ENCODE measurements around the gene GALNT2. TPM values are rescaled to one million over a fixed set of nuclear protein-coding genes. Genes with fewer than 3 reads are reported as not detected.

The GALNT2 gene
- total and polyA plus RNA-seq, 9 of the 15 experiments (the other 6 are each of a cell fraction or from before 2014, with no cell fraction given), result 1.6 to 106 (median 51.9) TPM

DNA sequence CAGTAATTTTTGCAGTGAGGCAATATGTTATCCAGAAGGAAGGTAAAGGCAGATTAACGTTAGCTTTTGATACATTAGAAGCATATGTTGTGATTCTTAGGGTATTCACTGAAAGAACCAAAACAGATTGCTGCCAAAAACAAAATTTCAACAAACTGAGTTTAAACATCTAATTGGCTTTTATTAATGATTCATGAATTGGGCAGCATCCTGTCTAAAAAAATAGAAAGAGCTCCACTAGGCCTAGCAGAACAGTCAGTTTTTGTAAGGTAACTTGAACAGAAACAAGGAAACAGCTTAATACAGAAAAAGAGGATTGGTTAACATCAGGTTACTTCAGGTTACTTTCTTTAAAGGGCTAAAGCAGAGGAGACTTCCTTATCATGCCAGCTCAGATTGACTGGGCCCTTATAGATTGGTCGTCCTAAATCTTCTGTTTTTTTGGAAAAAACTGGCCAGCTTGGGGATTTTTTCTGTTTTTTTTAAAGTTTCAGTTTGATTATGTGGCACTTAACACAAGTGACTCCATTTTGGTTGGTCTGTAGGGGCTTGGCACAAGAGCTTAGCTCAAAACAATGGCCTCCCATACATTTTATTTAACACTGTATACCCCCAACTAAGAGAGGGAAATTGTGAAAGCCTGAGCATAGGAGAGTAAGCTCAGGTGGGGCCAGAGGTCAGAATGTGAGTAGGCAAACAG, 36.8 kb upstream of the GALNT2 start (continued):
- TF ChIP-seq NONO (IDR thresholded peaks at IDR 0.05; ENCODE audit: low read depth in 2 of 2, low read length in 1 of 2), result no peak
- TF ChIP-seq, protein P1, sequence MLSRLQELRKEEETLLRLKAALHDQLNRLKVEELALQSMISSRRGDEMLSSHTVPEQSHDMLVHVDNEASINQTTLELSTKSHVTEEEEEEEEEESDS (CRISPR knock-in tag; IDR thresholded peaks at IDR 0.05), result no peak
- TF ChIP-seq ZNF134 (CRISPR knock-in tag; conservative IDR thresholded peaks at IDR 0.05), result 0 out of 2 replicates have a peak, but pooled peaks have one; percentile 16
- TF ChIP-seq JUN (IDR thresholded peaks at IDR 0.05; ENCODE audit: borderline replicate concordance, low read depth, low read length), result no peak
- TF ChIP-seq JUN (CRISPR knock-in tag; IDR thresholded peaks at IDR 0.05; ENCODE audit: borderline replicate concordance), result no peak
- no peak for TF ChIP-seq PRMT5 (CRISPR knock-in tag; IDR thresholded peaks at IDR 0.05)
- no peak for TF ChIP-seq RBM25 (IDR thresholded peaks at IDR 0.05; ENCODE audit: low read depth, low read length, severe bottlenecking)
- no peak for TF ChIP-seq HDAC1 (IDR thresholded peaks at IDR 0.05)
- no peak for TF ChIP-seq YY1 (IDR thresholded peaks at IDR 0.05; ENCODE audit: borderline replicate concordance in 1 of 3, control insufficient read depth in 1 of 3, extremely low read depth in 1 of 3, insufficient read depth in 3 of 3, insufficient read length in 1 of 3, insufficient replicate concordance in 2 of 3, low read depth in 1 of 3, low read length in 2 of 3)
- TF ChIP-seq, protein P2, sequence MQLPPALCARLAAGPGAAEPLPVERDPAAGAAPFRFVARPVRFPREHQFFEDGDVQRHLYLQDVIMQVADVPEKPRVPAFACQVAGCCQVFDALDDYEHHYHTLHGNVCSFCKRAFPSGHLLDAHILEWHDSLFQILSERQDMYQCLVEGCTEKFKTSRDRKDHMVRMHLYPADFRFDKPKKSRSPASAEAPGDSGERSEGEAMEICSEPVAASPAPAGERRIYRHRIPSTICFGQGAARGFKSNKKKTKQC (CRISPR knock-in tag; IDR thresholded peaks at IDR 0.05), result no peak
- no peak for TF ChIP-seq ZNF384 (IDR thresholded peaks at IDR 0.05; ENCODE audit: low read depth, low read length)
- TF ChIP-seq ZNF3 (CRISPR knock-in tag; IDR thresholded peaks at IDR 0.05), result no peak
- no peak for TF ChIP-seq ZHX1 (conservative IDR thresholded peaks at IDR 0.05; ENCODE audit: low read length)
- TF ChIP-seq GATAD2B (IDR thresholded peaks at IDR 0.05; ENCODE audit: borderline replicate concordance), result no peak
- TF ChIP-seq, protein P3, sequence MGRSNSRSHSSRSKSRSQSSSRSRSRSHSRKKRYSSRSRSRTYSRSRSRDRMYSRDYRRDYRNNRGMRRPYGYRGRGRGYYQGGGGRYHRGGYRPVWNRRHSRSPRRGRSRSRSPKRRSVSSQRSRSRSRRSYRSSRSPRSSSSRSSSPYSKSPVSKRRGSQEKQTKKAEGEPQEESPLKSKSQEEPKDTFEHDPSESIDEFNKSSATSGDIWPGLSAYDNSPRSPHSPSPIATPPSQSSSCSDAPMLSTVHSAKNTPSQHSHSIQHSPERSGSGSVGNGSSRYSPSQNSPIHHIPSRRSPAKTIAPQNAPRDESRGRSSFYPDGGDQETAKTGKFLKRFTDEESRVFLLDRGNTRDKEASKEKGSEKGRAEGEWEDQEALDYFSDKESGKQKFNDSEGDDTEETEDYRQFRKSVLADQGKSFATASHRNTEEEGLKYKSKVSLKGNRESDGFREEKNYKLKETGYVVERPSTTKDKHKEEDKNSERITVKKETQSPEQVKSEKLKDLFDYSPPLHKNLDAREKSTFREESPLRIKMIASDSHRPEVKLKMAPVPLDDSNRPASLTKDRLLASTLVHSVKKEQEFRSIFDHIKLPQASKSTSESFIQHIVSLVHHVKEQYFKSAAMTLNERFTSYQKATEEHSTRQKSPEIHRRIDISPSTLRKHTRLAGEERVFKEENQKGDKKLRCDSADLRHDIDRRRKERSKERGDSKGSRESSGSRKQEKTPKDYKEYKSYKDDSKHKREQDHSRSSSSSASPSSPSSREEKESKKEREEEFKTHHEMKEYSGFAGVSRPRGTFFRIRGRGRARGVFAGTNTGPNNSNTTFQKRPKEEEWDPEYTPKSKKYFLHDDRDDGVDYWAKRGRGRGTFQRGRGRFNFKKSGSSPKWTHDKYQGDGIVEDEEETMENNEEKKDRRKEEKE (IDR thresholded peaks at IDR 0.05; ENCODE audit: borderline replicate concordance in 1 of 2, control insufficient read depth in 1 of 2, low read depth in 2 of 2, low read length in 1 of 2), result no peak
- 0 out of 2 replicates have a peak, but pooled peaks have one; percentile 17 for TF ChIP-seq ZNF707 (CRISPR knock-in tag; conservative IDR thresholded peaks at IDR 0.05)
- TF ChIP-seq ZNF668 (CRISPR knock-in tag; IDR thresholded peaks at IDR 0.05), result 0 out of 2 replicates have a peak, but pooled peaks have one; percentile 58
- TF ChIP-seq CXXC5 (CRISPR knock-in tag; IDR thresholded peaks at IDR 0.05), result peak; percentile 13; the same call in 1 of the 2 replicates
- no peak for TF ChIP-seq ELF4 (CRISPR knock-in tag; IDR thresholded peaks at IDR 0.05)

Measured in K562 (cell line).